GM21367 (cell line): Measurements from ENCODE around the gene MEI1.
"Not testable (repeated sequence)": the region's sequence is repeated elsewhere in the genome, so short reads cannot be mapped to it uniquely, and the experiment has no call there.

Experiments used
- ATAC-seq: cut with Tn5 transposase; IDR thresholded peaks from one replicate; pipeline ENCODE4 v1.9.1; 2021; ENCODE audit not compliant: unreplicated experiment

MEI1 gene

GRCh38 chr22:41819257-41819656 lies 120.0 kb downstream of the MEI1 start:
- ATAC-seq = no peak

GRCh38 chr22:41820447-41820846 lies 121.1 kb downstream of the MEI1 start:
- no peak for ATAC-seq

- ATAC-seq = no peak
Measured at GRCh38 chr22:41821471-41822316, 122.4 kb downstream of the MEI1 start.

GRCh38 chr22:41822317-41823057 lies 123.2 kb downstream of the MEI1 start:
- ATAC-seq = no peak

GRCh38 chr22:41823797-41824196 lies 124.5 kb downstream of the MEI1 start:
- ATAC-seq = no peak

- ATAC-seq = no peak
Measured at GRCh38 chr22:41825376-41825775, 126.1 kb downstream of the MEI1 start.

GRCh38 chr22:41826021-41826420 lies 126.7 kb downstream of the MEI1 start:
- no peak for ATAC-seq

- no peak for ATAC-seq
Measured at GRCh38 chr22:41826430-41827383, 127.4 kb downstream of the MEI1 start.

- no peak for ATAC-seq
Measured at GRCh38 chr22:41827671-41828070, 128.4 kb downstream of the MEI1 start.

- ATAC-seq = no peak
Measured at GRCh38 chr22:41828516-41828915, 129.2 kb downstream of the MEI1 start.

- no peak for ATAC-seq
Measured at GRCh38 chr22:41830174-41830573, 130.9 kb downstream of the MEI1 start.

- ATAC-seq = no peak
Measured at GRCh38 chr22:41831383-41831782, 132.1 kb downstream of the MEI1 start.

- ATAC-seq = no peak
Measured at GRCh38 chr22:41831828-41832552, 132.7 kb downstream of the MEI1 start.

- ATAC-seq = peak; percentile 72
Measured at GRCh38 chr22:41832553-41833368, 133.5 kb downstream of the MEI1 start, which contains the start of gene SREBF2. Gene SREBF2 (plus strand): TSS chr22:41833105. CDS start chr22:41833271, 166 bp downstream.

GRCh38 chr22:41833369-41834004 lies 134.2 kb downstream of the MEI1 start:
- ATAC-seq = peak; percentile 13

GRCh38 chr22:41834005-41834944 lies 135.0 kb downstream of the MEI1 start:
- no peak for ATAC-seq

- ATAC-seq = not testable (repeated sequence)
Measured at GRCh38 chr22:41835462-41835861, 136.2 kb downstream of the MEI1 start.

- no peak for ATAC-seq
Measured at GRCh38 chr22:41836551-41836950, 137.2 kb downstream of the MEI1 start.
